GM19023 (cell line): ENCODE data around the gene SMTNL1.

ENCODE experiments used
- ATAC-seq: cut with Tn5 transposase; IDR thresholded peaks from one replicate; pipeline ENCODE4 v1.9.1; 2021; ENCODE audit warnings: mild to moderate bottlenecking, moderate library complexity; ENCODE audit not compliant: unreplicated experiment

SMTNL1 gene

GRCh38 chr11:57536947-57537619, at the start of gene SMTNL1:
Gene SMTNL1 (plus strand): TSS chr11:57537595. CDS start chr11:57542643, 5,048 bp downstream.
- ATAC-seq = no peak

GRCh38 chr11:57487920-57488659, 49.3 kb upstream of the SMTNL1 start:
- no peak for ATAC-seq

GRCh38 chr11:57490456-57491248, 46.7 kb upstream of the SMTNL1 start:
- ATAC-seq = no peak

- ATAC-seq = no peak
Measured at GRCh38 chr11:57491371-57492061, 45.9 kb upstream of the SMTNL1 start.

GRCh38 chr11:57493507-57494503, 43.6 kb upstream of the SMTNL1 start:
- ATAC-seq = peak; percentile 81

GRCh38 chr11:57496109-57496820, 41.1 kb upstream of the SMTNL1 start:
- no peak for ATAC-seq

- no peak for ATAC-seq
Measured at GRCh38 chr11:57497303-57498247, 39.8 kb upstream of the SMTNL1 start.

- no peak for ATAC-seq
Measured at GRCh38 chr11:57498540-57498939, 38.9 kb upstream of the SMTNL1 start.

- ATAC-seq = peak; percentile 99
Measured at GRCh38 chr11:57499413-57499982, 37.9 kb upstream of the SMTNL1 start.

- ATAC-seq = no peak
Measured at GRCh38 chr11:57499983-57500461, 37.4 kb upstream of the SMTNL1 start.

GRCh38 chr11:57500515-57500914, 36.9 kb upstream of the SMTNL1 start:
- ATAC-seq = no peak

- no peak for ATAC-seq
Measured at GRCh38 chr11:57500926-57501325, 36.5 kb upstream of the SMTNL1 start.

- ATAC-seq = no peak
Measured at GRCh38 chr11:57501953-57502352, 35.4 kb upstream of the SMTNL1 start.

GRCh38 chr11:57502376-57502775, 35.0 kb upstream of the SMTNL1 start:
- no peak for ATAC-seq

GRCh38 chr11:57502870-57503269, 34.5 kb upstream of the SMTNL1 start:
- ATAC-seq = no peak

- ATAC-seq = no peak
Measured at GRCh38 chr11:57504511-57504910, 32.9 kb upstream of the SMTNL1 start.

GRCh38 chr11:57506522-57506921, 30.9 kb upstream of the SMTNL1 start:
- no peak for ATAC-seq
